GM21786 (cell line): Measurements from ENCODE around the gene TRPM2.
"Not testable (repeated sequence)": the region's sequence is repeated elsewhere in the genome, so short reads cannot be mapped to it uniquely, and the experiment has no call there.

Experiments
- ATAC-seq: cut with Tn5 transposase; IDR thresholded peaks from one replicate; pipeline ENCODE4 v1.9.1; 2021; ENCODE audit not compliant: unreplicated experiment

TRPM2 gene

DNA sequence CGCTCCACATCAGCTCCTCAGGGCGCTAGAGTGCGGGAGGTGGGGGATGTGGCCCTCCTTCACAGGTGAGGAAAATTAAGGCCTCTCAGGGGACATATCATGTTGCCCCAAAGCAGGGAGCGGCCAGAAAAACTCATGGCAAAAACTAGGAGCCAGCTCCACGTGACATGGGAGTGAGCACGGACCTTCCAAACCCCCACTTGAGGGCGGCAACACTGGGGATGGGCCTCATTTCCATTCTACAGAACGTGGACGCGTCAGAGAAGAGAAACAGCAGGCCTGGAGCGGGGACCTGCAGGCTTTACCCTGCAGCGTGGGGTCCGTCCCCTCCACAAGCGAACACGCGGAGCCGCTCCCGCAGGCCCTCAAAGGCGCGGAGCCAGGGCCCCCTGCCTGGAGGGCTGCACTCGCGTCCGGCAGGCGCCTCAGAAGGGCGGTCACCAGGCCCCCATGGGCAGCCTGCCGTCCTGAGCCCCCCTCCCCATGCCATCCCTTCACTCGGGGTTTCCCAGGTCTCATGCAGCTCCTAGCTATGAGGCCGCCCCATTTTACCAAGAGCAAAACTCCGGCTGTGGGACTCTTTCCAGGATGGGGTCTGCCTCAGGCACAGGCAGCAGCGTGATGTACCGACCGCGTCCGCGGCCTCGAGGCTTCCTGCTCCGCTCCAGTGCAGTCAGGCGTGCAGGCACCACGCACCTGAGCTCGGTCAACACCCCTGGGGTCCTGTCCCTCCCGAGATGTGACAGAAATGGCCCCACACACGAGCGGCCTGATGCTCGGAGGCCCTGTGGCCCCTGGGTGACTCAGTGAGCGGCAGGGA, 19.7 kb upstream of the TRPM2 start:
- ATAC-seq = no peak

DNA sequence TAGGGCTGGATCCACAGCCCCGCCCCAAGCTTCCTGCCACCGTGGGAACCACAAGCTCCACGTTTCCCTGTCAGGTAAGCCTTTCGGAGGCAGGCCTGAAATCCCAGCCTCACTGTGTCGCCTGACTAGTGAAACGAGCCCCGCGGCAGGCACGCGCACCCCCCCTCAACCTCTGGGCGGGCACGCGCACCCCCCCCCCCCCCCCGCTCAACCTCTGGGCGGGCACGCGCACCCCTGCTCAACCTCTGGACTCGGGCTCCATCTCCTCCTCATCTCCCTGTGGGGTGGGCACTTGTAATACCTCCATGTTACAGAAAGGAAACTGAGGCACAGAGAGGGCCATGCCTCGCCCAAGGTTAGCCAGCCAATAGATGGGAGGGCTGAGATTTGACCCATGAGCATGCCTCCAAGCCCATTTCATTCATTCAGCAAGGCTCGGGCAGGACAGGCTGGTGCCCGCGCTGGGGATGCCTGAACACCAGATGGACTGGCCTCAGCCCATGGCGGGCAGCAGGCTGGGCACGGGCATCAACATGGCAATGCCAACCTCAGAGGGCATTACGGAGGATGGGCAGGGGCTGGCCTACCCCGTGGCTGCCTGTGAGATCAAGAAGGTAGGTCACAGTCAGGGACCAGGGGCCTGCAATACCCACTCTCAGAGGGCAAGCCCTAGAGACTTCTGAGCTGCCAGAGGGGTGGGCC, 18.9 kb upstream of the TRPM2 start:
- ATAC-seq = no peak

DNA sequence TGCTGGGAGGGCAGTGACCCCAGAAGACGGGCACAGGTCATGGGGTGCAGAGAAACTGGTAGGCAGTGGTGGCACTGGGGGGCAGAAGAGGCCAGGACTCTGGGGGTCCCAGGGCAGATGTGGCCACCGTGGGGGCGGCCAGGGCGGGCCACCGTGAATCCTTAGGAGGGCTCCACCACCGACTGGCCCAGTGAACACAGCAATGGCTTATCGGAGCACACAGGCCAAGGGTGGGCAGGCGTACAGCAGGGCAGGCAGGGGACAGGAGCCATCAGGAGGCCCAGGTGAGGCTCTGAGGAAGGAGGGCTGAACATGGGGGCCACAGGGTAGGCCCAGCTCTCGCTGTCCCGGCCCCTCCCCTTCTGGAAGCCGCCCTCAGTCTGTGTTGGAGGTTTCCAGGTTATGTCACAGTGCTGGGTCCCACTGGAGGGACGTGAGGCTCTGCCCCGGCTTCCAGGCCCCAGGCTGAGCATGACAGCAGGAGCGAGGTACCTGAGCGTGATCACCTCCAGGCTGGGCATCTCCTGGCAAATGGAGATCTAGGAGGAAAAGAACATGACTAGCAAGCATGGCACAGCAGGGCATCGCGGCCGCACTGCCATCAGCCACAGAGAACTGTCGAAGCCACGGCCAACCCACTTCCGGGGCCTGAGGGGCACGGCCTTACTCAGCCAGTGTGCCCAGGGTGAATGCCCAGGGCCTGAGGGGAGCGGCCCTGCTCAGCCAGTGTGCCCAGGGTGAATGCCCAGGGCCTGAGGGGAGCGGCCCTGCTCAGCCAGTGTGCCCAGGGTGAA, 18.0 kb upstream of the TRPM2 start:
- ATAC-seq = no peak

DNA sequence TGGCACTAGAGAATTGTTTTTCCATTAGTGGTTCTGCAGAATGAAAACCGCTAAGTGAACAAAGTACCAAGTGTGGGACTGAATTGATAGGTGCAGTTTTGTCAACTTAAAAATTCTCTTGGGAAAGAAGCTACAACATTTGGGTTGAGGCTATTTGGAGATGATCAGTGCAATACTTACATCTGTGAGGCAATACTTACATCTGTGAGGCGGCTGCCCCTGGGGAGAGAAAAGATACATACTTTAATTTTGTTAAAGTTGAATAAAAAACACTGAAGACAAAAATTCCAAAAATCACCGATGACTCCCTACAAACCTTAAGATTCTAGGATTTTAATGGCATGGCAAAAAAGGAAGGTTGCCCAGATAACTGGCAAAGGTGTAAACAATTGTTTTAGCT, 16.0 kb upstream of the TRPM2 start:
- ATAC-seq = no peak

DNA sequence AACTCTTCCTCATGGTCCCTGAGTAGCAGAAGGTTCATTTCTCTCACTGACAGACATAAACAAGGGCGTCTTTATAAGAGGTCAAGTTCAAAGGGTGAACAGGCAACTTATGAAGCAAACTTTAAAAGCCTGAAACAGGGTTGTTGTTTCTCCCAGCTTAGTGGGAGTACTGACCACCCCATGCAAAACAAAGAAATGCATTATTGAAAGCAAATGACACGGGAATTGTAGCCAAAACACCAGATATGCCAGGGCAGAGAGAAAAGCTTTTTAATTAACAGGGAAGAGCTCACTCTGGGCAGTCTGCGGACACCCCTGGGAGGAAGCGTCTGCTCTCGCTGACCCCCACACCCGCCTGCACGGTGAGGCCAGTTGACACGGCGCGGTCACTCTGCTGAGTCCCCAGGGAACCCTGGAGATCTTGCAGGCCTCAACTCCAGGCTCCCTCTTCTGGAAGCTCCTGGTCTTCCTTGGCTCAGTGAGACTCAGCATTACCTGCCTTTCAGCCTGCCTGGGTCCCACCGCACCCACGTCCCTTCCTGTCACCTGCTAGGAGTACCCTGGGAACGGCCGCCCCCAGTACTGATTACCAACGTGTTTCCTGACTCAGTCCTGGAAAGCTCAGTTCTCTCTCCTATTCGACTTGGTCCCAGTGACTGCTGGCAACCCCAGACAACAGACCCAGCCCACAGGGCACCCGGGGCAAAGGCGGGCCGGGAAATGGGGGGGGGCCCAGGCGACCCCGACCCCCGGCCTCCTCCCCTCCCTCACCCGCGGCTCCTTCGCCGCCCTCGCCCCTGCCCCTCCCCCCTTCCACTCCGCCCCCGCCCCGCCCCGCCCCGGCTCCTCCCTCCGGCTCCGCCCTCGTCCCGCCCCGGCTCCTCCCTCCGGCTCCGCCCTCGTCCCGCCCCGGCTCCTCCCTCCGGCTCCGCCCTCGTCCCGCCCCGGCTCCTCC, 15.2 kb upstream of the TRPM2 start:
- no peak for ATAC-seq

DNA sequence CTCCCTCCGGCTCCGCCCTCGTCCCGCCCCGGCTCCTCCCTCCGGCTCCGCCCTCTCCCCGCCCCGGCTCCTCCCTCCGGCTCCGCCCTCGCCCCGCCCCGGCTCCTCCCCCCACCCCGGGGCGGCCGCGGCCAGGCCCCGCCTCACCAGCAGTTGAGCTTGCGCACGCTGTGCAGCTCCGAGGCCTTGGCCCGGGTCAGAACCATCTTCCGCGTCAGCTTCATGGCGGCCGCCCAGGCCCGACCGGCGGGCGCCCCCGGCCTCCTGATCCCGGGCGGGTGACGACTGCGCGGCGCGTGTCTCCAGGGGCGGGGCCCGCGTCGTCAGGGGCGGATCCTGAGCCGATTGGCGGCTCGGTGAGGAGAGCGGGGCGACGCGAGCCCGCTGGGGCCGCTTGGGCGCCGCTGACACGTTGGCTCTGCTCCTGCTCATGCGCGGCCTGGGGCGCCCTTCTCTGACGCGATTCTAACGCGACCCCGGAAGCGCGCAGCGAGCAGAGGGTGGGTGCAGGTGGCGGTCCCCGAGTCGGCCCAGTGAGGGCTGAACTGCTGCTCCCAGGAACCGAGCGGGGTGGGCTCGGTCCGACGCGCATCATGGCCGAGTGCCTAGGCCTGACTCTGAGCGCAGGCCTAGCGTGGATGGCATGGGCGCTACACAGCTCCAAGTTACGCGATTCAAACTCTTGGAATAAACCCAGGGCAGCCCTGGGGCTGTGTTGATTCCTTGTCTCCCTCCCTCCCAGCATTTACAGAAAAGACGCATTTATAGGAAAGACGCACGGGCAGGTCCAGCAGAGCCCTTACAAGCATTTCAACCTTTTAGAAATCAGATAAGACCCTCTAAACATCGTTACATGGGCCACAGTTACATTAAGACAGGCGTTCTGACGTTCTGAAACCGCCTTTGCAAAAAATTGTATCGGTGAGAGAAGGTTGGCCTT, 14.2 kb upstream of the TRPM2 start, which contains the start of gene CFAP410:
Gene CFAP410, minus strand, starts transcription at position 420 of the 940 bp plus-strand sequence. Its CDS starts 196 bp downstream, at position 224.
- ATAC-seq = peak; percentile 90

DNA sequence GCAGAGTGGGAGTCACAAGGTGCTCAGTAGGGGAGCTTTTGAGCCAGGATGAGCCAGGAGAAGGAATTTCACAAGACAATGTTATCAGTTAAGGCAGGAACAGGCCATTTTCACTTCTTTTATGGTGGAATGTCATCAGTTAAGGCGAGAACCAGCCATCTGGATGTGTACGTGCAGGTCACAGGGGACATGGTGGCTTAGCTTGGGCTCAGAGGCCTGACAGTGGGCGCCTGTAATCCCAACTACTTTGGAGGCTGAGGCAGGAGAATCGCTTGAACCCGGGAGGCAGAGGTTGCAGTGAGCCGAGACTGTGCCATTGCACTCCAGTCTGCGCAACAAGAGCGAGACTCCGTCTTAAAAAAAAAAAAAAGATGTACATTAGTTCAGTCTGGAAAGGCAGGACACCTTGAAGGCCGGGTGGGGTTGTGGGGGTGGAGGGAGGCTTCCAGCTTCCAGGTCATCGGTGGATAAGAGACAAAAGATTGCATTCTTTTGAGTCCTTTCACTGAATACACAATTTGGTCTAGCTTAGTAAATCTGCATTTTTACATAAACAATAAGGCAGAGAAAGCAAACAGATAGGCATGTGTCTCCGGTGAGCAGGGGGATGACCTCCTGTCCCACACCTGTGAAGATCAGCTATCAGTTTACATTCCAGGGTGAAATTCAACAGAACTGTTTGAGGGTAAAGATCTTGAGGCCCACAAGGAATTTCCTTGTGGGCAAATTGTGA, 11.5 kb upstream of the TRPM2 start:
- not testable (repeated sequence) for ATAC-seq

DNA sequence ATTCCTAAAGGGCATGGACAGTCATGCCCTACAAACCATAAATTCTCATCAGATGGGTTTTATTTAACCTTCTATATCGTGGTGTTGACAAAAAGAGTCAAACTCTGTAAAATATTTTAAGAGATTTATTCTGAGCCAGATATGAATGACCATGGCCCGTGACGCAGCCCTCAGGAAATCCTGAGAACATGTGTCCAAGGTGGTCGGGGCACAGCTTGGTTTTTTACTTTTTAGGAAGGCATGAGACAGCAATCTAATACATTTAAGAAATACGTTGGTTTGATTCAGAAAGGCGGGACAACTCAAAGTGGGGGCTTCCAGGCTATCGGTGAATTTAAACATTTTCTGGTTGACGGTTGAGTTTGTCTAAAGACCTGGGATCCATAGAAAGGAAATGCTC, 10.4 kb upstream of the TRPM2 start:
- not testable (repeated sequence) for ATAC-seq

DNA sequence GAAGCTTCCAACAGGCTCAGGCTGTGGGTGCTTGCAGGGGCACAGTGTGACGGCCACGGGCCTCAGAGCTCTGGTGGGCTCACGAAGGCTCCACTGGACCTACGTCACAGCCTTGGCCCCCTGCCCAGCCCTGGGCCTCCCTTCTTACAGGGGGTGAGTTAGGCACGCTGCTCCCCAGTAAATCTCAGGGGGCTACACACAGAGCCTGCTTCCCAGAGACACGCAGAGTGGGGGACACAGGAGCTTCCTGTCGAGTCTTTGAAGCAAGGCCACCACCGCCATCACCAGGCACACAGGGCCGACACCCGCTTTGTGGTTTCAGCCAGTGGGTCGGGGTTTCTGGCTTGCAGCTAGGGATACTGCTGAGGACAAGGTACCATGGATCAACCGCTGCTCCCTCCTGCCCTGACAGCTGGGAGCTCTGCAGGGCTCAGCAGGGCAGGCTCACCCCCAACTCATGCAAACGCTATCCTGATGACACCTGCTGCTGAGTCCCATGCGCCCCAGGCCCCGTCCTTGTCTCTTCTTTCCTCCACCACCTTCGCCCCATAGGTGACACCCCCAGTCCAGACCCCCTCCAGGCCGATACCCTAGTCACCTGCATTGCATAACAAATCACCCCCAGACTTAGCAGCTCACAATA, 8.8 kb upstream of the TRPM2 start:
- ATAC-seq = no peak

DNA sequence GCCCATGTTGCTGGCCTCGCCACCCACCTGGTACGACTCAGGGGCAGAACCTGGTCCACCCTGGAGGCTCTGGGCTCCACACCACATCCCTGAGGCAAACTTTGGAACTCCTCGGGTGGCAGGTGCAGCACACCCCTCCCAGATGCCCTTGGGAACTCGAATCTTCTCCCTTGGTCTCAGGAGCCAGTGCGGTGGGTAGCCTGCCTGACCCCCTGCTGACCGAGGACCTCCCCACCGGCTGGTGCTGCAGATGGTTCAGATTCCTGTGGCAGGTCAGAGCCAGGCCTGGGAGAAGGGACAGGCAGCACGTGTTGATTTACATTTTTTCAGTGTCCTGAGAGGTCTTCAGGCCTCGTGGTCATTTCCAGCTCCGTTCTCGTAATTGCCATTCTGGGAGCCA, 7.9 kb upstream of the TRPM2 start:
- no peak for ATAC-seq

DNA sequence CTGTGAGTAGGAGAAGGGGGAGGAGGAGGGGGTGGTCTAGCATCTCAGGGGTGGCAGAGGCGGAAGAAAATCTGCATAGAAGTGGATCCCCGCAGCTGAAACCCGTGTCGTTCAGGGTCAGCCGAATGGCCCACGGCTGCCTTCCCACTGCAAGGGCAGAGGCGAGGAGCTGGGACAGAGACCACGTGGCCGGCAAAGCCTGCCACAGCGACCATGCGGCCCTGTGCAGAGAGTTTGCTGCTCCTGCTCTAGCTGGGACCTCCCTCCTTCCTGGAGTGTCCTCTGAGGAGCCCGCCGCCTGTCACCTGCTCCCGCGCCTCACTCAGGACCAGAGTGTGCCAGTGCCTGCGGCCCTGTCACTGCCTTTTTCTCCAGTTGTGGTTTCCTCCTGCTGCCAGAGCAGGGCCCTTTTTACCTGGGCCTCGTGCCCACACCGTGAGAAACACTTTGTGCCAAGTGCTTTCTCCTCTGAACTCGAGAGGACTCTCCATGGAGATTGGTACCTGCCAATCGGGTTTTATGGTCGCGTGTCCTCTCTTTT, 5.4 kb upstream of the TRPM2 start:
- no peak for ATAC-seq

DNA sequence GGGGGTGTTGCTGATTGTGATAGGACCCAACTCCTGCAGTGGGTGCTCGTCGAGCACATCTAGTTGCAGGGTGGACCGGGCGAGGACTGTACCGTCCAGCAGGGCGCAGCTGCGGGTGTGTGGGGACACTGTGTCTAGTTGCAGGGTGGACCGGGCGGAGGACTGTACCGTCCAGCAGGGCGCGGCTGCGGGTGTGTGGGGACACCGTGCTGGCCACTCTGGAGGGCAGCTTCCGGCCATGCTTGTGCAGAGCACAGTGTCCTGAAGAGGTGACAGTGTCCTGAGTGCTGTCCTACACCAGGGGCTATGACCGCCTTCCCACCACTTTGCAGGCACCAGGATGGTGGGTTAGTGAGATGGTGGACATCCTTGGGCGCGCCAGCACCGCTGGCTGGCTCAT, 4.6 kb upstream of the TRPM2 start:
- no peak for ATAC-seq

DNA sequence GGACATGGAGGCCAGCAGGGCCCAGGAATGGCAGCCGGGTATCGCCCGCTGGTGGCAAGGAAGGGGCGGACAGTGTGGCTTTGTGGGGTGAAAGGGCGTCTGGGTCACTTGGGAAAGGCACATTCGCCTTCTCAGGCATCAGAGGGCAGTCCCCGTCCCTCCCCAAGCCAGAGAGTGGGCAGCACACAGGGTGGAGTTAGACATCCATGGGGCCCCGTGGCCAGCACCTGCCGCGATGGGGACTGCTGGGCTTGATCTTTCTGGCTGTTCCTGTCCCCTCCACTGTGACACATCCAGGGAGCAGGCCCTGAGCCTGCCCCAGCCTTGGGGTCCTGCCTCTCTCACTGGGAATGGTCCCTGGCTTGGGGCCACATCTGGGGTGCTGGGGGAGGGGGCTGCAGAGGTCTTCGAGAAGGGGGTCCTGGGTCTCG, 4.0 kb upstream of the TRPM2 start:
- no peak for ATAC-seq

DNA sequence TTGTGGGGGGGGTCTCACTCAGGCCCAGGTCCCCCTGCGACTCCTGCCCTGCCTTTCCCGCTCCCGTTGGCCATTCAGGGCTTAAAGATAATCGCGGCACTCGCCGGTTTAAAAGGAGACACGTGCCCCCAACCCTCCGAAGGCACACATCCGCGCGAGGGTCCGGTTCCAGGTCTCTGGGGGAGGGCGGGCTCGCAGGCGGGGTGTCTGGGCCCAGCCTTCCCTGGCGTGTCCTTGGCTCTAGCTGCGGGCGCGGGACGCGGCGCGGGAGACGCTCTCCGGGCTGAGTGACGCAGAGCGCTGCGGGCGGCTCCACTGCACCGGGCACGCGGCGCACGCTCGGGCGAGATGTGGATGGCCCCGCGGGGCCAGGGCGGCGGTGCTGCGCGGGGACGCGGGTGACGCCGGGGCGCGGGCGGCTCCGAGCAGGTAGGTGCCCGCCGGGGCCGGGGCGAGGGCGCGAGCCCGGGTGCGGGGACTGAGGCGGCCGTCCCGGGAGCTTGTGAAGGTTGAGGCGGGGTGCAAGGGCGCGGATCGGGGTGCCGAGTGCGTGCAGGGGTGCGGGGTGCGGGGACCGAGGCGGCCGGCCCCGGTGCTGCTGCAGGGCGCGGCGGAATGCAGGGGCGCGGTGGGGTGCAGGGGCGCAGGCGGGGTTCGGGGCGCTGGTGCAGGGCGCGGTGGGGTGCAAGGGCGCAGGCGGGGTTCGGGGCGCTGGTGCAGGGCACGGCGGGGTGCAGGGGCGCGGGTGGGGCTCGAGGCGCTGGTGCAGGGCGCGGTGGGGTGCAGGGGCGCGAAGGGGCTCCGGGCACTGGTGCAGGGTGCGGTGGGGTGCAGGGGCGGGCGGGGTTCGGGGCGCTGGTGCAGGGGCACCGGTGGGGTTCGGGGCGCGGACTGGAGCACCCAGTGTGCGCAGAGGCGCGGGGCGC, 3.3 kb upstream of the TRPM2 start:
- no peak for ATAC-seq

DNA sequence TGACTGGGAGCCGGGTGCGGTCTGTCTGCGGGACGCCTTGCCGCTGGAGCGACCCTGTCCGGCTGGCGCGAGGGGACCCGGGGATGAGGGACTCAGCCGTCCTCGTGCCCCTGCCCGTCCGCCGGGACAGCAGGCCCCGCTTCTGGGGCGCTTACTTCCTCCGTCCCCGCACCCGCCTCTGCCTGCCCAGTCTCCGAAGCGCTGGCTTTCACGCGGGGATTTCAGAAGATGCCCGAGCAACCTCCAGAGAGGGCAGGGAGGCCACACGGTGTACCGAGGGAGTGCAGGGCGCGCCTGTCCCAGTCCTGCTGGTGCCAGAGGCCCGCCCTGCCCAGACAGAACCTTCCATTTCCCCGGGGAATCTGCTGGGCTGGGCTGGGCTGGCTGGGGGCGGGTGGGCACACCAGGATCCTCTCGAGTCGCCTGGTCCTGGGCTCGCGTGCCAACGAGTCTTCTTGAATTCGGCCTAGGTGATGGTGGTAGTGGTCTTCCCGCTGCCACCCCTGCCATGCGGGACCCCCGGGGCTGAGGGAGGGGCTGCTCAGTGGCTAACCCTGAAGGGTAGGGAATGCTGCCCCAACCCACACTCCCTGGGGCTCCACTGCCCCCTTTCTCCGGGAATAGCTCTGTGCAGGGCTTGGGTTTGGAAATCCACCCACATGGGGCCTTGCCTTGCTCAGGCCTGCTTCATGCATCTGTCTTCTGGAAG, 2.5 kb upstream of the TRPM2 start:
- ATAC-seq = no peak
